ENCODE results near the gene CENATAC.

- TF ChIP-seq, protein P1, sequence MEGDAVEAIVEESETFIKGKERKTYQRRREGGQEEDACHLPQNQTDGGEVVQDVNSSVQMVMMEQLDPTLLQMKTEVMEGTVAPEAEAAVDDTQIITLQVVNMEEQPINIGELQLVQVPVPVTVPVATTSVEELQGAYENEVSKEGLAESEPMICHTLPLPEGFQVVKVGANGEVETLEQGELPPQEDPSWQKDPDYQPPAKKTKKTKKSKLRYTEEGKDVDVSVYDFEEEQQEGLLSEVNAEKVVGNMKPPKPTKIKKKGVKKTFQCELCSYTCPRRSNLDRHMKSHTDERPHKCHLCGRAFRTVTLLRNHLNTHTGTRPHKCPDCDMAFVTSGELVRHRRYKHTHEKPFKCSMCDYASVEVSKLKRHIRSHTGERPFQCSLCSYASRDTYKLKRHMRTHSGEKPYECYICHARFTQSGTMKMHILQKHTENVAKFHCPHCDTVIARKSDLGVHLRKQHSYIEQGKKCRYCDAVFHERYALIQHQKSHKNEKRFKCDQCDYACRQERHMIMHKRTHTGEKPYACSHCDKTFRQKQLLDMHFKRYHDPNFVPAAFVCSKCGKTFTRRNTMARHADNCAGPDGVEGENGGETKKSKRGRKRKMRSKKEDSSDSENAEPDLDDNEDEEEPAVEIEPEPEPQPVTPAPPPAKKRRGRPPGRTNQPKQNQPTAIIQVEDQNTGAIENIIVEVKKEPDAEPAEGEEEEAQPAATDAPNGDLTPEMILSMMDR (IDR thresholded peaks at IDR 0.05; ENCODE audit: low read length): no peak
- TF ChIP-seq EZH2 (IDR thresholded peaks at IDR 0.05; ENCODE audit: borderline replicate concordance, low read length): no peak
These were observed 30.6 kb downstream of the CENATAC start for GRCh38 chr11:119028346-119029068.
